Muscle layer of duodenum (tissue), 2 donors: ENCODE data around the gene THADA.

Experiments used
- H3K27ac ChIP-seq: one replicate; pipeline ENCODE4 v1.7.0; 2013; ENCODE audit warnings: mild to moderate bottlenecking, low read length
- H3K27me3 ChIP-seq: one replicate; pipeline ENCODE4 v1.7.0; 2013; ENCODE audit warnings: low read depth, mild to moderate bottlenecking, control low read depth, low read length
- H3K36me3 ChIP-seq, 2 donors: one replicate each; pipeline ENCODE4 v1.7.0; 2013; ENCODE audit warnings: low read length in 2 of 2, control low read depth in 1 of 2, mild to moderate bottlenecking in 1 of 2; ENCODE audit not compliant: insufficient read depth in 2 of 2, control insufficient read depth in 1 of 2
- H3K4me1 ChIP-seq, 2 donors: one replicate each; pipeline ENCODE4 v1.7.0; 2013; ENCODE audit warnings: low read length in 2 of 2, mild to moderate bottlenecking in 2 of 2, control low read depth in 1 of 2, moderate library complexity in 1 of 2; ENCODE audit not compliant: insufficient read depth in 2 of 2, control insufficient read depth in 1 of 2
- H3K4me3 ChIP-seq, 2 donors: one replicate each; pipeline ENCODE4 v1.7.0; 2013; ENCODE audit warnings: low read length in 2 of 2, low read depth in 1 of 2, mild to moderate bottlenecking in 1 of 2
- H3K9me3 ChIP-seq, 2 donors: one replicate each; pipeline ENCODE4 v1.7.0; 2013; ENCODE audit warnings: low read length in 2 of 2, control low read depth in 1 of 2, mild to moderate bottlenecking in 1 of 2; ENCODE audit not compliant: control insufficient read depth in 1 of 2
- donor health status: healthy.

THADA gene

DNA sequence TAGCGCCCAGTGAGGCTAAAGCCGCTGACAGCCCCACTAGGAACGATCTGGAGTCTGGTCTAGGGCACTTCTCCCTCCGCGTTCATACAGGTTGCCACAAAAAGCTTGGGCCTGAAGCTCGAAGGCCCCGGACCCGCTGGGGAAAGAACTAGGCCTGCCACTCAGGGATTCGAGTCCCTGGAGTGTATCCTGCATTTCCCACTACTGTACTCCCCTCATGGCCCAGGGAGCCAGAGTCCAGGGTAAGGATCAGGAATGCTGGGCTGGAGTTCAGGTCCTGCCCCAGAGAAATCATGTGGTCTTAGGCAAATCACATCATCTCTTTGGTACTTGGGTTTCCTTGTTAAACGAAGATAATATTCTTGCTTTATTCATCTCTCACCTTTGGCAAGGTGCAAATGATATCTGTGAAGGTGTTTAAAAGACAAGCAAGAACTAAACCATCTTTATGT, 368.0 kb downstream of the THADA start:
- no peaks in the 10 kb centered on the region for H3K27me3 ChIP-seq
- peak overlapping the region; percentile 81 for H3K27ac ChIP-seq
- H3K36me3 ChIP-seq, result peaks cover 10 to 34% of the 10 kb centered on the region in 2 donors
- H3K9me3 ChIP-seq, result no peaks in the 10 kb centered on the region
- peaks cover 12 to 16% of the 10 kb centered on the region in 2 donors for H3K4me1 ChIP-seq
- H3K4me3 ChIP-seq, result peak overlapping the region; percentile 49 to 96

DNA sequence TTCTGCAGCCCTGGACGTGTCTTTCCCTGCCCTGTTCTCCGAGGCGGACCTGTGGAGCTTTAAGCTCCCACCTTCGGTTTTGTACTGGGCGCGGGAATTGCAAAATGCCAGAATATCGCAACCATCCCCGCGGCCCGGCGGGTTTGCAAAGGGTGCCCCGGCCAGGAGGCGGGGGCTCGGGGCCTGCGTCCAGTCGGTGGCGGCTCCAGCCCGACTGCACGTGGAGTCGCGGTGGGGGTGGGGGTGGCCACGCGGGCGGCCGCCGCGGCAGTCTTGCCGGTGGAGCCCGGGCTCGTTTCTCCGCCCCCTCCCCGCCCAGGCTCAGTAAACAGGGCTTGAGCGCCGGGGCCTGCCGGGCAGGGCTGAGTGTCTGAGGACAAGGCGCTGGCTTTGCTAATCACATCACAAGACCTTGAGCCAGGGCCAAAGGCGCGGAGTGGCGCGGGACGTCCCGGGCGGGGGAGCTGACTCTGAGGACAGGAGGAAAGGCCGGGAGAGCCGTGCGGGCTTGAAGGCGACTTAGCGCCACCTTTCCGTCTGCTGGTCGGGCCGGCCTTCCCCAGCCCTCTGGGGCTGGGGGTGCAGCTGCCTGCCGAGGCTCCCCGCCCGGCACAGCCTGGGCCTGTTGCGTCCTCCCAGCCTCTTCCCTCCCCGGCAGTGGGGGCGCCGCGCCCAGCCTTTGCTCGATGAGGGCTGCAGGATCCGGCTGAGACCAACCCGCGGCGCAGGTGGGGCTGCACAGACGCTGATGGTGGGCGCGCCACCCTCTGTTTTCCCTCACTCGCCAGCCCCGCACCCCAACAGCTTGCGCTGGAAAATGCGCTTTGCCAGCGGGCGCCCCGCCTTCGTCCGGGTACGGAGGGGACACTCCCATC, 368.6 kb downstream of the THADA start:
- peak overlapping the region; percentile 81 for H3K27ac ChIP-seq
- peaks cover 13 to 33% of the 10 kb centered on the region in 2 donors for H3K36me3 ChIP-seq

DNA sequence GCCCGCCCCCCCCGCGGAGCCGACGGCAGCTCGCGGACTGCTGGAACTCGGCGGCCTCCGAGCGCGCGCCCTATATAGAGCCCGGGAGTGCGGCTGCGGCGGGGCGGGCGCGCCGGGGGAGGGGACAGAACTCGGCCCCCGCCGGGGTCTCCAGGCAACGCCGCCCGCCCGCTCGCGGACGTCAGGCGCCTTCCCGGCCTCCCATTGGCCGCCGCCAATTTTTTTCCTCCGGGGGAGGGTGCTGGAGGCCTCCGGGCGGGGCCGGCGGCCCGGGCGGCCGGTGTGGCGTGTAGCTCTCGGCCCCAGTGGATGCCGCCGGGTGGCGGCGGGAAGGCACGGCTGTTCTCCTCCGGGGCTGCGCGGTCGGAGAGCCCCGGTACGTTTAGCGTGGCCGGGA, 369.3 kb downstream of the THADA start, which contains the start of gene ZFP36L2:
Gene ZFP36L2, minus strand, starts transcription at position 49 of the 397 bp plus-strand sequence. CDS start 291 bp downstream, outside the sequence.
- Histone ChIP-seq H3K4me3 (peak within 1 kb of the TSS; percentile 76 to 96), H3K4me1 (peaks cover 12 to 16% of the 10 kb centered on the region in 2 donors), H3K27ac (peak within 1 kb of the TSS; percentile 96), H3K36me3 (peaks cover 13 to 33% of the 10 kb centered on the region in 2 donors), H3K27me3 (no peaks in the 10 kb centered on the region), H3K9me3 (no peaks in the 10 kb centered on the region)

More for the DNA sequence above, 368.6 kb downstream of the THADA start:
- peak overlapping the region; percentile 49 to 96 for H3K4me3 ChIP-seq
- no peaks in the 10 kb centered on the region for H3K27me3 ChIP-seq
- peaks cover 12 to 16% of the 10 kb centered on the region in 2 donors for H3K4me1 ChIP-seq
- H3K9me3 ChIP-seq, result no peaks in the 10 kb centered on the region

DNA sequence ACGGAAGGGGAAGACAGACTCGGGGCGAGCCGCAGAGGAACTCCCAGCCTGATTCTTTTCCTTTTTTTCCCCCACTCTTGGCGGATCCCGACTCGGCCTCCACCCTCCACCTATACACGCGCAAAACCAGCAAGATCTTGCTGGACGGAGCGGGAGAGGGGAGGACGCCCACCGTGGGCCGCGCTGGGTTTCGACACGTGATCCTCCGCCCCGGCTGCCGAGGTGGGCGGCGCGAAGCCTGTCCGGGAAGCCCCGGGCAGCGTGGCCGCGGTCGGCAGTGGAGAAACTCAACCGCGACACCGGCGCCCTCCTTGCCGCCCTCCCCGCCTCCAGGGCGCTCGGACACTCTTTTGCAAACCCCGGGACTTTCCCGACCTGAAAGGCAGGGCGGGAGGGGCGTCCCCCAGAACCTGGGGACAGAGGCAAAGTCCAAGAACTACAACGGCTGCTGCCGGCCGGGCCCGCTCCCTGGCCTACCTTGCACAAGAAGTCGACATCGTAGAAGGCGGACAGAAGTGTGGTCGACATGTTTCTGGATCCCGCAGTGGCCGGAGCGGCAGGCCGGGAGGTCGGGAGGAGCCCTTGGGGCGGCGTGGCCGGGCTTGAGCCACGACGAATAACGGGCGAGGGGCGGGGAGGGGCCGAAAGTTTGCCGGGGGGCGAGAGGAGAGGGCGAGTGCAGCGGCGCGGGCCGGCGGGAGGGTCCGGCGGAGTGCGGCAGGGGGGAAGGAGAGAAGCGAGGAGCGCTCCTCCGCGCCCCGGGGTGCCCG, 369.9 kb downstream of the THADA start:
- Histone ChIP-seq H3K27me3 (no peaks in the 10 kb centered on the region), H3K27ac (peak overlapping the region; percentile 96), H3K4me3 (peak overlapping the region; percentile 76 to 96), H3K9me3 (no peaks in the 10 kb centered on the region), H3K36me3 (peaks cover 13 to 32% of the 10 kb centered on the region in 2 donors), H3K4me1 (peaks cover 17 to 18% of the 10 kb centered on the region in 2 donors)

DNA sequence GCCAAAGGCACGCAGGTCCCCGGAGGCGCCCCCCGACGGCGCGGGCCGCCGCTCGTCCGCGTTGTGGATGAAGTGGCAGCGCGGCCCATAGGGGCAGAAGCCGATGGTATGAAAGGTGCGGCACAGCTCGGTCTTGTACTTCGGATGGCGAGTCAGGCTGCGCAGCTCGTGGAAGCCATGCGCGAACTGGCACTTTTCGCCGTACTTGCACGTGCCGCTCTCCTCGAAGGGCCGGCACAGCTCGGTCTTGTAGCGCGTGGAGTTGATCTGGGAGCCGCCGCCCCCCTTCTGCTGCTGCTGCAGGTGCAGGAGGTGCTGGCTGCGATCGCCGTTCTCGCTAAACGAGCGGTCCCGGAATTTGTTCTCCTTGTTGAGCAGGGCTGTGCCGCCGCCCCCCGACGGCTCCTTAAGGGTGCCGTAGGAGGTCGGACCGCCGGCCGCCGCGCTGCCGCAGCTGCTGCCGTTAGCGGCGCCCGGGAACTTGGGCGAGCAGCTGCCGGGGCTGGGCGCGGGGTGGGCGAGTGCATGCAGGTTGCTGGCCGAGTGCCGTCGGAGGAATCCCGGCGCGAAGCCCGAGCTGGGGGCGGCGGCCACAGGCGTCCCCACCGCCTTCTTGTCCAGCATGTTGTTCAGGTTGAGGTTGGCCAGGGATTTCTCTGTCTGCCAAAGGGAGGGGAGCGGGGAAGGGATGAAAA, 370.6 kb downstream of the THADA start:
- Histone ChIP-seq H3K27me3 (no peaks in the 10 kb centered on the region), H3K36me3 (peaks cover 13 to 25% of the 10 kb centered on the region in 2 donors), H3K4me1 (peaks cover 22 to 23% of the 10 kb centered on the region in 2 donors), H3K4me3 (peak overlapping the region; percentile 76 to 96), H3K27ac (peak overlapping the region; percentile 96), H3K9me3 (no peaks in the 10 kb centered on the region)

DNA sequence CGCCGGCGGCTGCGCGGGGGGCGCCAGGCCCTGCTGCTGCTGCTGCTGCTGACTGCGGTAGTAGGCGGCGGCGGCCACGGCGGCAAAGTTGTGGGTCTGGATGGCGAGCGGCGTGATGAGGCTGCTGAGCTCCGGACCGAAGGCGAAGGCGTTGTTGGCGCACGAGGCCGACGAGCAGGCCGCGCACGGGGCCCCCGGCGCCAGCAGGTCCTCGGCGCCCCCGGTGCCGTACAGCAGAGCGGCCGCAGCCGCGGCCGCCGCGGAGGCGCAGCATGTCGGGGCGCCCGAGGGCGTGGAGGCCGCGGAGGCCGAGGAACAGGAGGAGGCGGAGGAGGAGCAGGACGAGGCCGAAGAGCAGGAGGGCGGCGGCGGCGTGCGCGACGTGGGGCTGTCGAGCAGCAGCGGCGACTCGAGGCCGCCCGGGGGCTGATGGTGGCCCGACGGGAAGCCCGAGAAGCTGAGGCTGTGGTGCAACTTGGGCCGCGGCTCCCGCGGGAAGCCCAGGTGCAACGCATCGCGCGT, 371.2 kb downstream of the THADA start:
- Histone ChIP-seq H3K4me3 (peak overlapping the region; percentile 76 to 96), H3K27ac (peak overlapping the region; percentile 96), H3K36me3 (peaks cover 13 to 25% of the 10 kb centered on the region in 2 donors), H3K27me3 (no peaks in the 10 kb centered on the region), H3K9me3 (no peaks in the 10 kb centered on the region), H3K4me1 (peaks cover 21 to 23% of the 10 kb centered on the region in 2 donors)

DNA sequence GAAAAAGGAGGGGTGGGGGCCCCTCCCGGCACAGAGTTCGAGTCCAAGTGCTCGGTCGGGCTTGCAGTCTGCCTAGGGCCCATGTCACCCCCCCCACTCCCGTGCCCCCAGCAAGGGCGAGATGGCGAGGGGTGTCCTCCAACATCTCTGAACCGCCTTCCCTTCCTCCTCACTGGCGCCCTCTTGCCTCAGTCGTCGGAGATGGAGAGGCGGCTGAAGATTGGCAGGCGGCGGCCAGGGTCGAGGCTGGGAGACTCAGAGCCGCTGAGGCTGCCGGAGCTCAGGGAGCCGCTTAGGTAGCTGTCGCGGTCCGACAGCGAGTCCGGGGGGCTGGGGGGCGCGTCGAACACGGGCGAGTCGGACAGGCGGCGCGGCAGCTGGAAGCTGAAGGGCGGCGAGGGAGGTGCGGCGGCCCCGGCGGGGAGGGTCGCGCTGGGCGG, 371.7 kb downstream of the THADA start:
- Histone ChIP-seq H3K36me3 (peaks cover 13 to 25% of the 10 kb centered on the region in 2 donors), H3K27ac (peak overlapping the region; percentile 99), H3K27me3 (no peaks in the 10 kb centered on the region), H3K4me1 (peaks cover 18 to 26% of the 10 kb centered on the region in 2 donors), H3K9me3 (no peaks in the 10 kb centered on the region), H3K4me3 (peak overlapping the region; percentile 96 to 97)

DNA sequence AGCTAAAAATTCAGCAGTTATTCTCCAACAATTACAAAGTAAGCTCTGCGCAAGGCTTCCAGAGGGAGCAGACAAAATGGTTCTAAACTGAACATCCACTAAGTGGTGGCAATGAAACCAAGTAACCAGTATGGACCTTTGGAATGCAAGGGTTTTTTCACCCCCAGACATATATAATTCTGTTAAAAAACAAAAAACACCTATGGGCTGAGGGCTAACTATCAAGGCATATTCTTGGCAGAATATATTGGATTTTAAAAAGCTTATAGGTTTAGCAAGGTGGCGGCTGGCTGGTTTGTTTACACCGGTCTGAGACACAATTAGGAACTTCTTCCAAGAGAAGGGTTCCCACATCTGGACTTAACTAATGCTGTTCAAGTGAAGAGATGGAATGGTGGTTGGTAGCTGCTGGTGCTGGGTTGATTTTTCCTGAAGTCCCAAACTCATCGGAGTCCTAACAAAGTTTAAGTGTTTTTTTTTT, 372.3 kb downstream of the THADA start:
- no peaks in the 10 kb centered on the region for H3K27me3 ChIP-seq
- no peaks in the 10 kb centered on the region for H3K9me3 ChIP-seq
- peaks cover 20 to 26% of the 10 kb centered on the region in 2 donors for H3K4me1 ChIP-seq
- peaks cover 13 to 25% of the 10 kb centered on the region in 2 donors for H3K36me3 ChIP-seq
- peak overlapping the region; percentile 96 to 97 for H3K4me3 ChIP-seq
- peak overlapping the region; percentile 99 for H3K27ac ChIP-seq

DNA sequence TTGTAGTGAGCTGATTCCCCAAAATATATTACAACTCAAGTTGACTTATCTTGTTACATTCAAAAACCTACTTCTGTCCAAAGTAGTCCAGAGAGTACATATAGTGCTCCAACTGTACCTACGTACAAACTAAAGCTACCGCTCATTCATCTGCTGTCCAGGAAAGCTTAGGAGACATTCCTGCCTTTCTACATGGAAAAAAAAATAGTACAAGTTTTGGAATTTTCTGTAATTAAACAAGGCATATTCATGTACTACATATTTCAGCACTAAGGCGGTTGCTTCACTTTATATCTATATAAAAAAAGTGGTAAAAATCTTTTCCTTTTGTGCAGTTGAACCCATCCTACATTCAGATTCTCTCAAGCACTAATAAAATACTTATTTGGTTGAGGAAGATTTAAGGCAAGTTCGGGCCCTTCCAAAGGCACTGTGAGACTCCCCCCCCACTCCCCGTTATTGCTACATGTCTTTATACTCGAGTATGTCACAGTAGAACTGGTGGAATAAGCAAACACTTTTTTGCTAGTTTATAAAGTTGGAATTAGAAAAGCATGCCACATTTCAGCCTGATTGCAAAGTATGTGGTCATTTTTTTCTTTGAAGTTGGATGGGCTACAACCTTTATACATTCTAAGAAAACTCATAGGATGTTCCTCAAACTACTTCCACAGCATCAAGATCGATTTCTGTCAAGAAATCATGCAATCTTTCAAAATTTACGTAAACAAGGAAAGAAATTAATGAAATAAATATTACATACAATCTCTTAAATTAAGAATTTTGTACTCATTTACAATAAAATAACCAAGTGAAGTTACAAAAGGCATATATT, 373.1 kb downstream of the THADA start:
- Histone ChIP-seq H3K9me3 (no peaks in the 10 kb centered on the region), H3K27me3 (no peaks in the 10 kb centered on the region), H3K4me1 (peaks cover 13 to 29% of the 10 kb centered on the region in 2 donors), H3K4me3 (peak overlapping the region; percentile 96 to 97), H3K27ac (peak overlapping the region; percentile 99), H3K36me3 (peaks cover 13 to 25% of the 10 kb centered on the region in 2 donors)
